ENCODE results near the gene BAAT.

BAAT gene

GRCh38 chr9:101398068-101398929 lies 13.5 kb upstream of the BAAT start, which contains the start of the genes MRPL50 and ZNF189:
Gene MRPL50, minus strand, starts transcription at chr9:101398618. Its CDS starts 26 bp downstream, at chr9:101398592.
Gene ZNF189, plus strand, starts transcription at chr9:101398851. Its CDS starts 306 bp downstream, at chr9:101399157.
- peak; percentile 98 for DNase-seq (ENCODE audit: low read depth)

DNA sequence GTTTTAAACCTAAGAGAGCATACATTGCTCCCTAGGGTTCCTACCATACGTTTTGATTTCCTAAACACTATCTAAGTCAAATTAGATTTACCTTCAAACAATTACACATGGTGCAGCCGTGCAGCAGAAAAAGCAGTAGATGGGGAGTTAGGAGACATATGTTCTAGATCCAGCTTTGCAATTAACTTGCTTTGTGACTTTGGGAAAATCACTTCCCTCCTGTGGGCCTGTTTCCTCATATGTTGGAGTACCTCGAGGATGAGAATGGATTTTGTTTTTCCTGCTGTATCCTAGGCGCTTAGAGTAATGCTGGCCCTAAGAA lies 12.9 kb upstream of the BAAT start:
- no peak for DNase-seq (ENCODE audit: low read depth)

- DNase-seq (ENCODE audit: low read depth) = no peak
Observed at GRCh38 chr9:101394687-101395086, 9.9 kb upstream of the BAAT start.

- no peak for DNase-seq (ENCODE audit: low read depth)
Observed at GRCh38 chr9:101393135-101393534, 8.3 kb upstream of the BAAT start.

DNA sequence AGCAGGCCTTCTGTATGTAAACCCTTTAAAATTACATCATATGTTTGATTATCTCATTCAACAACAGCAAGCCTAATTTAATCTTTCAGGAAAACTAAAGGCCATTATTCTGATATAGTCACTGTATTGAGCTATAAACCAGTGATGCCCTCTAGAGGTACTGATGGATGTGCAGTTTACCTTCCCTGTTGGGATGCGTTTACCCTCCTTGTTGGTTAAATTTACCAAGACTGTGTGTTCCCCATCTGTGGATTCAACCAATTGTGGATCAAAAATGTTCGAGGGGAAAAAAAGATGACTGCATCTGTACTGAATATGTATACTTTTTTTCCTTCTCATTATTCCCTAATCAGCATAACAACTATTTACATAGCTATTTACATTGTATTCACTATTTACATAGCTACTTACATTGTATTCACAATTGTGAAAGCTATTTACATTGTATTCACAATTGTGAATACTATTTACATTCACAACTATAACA lies 3.7 kb upstream of the BAAT start:
- no peak for DNase-seq (ENCODE audit: low read depth)

DNA sequence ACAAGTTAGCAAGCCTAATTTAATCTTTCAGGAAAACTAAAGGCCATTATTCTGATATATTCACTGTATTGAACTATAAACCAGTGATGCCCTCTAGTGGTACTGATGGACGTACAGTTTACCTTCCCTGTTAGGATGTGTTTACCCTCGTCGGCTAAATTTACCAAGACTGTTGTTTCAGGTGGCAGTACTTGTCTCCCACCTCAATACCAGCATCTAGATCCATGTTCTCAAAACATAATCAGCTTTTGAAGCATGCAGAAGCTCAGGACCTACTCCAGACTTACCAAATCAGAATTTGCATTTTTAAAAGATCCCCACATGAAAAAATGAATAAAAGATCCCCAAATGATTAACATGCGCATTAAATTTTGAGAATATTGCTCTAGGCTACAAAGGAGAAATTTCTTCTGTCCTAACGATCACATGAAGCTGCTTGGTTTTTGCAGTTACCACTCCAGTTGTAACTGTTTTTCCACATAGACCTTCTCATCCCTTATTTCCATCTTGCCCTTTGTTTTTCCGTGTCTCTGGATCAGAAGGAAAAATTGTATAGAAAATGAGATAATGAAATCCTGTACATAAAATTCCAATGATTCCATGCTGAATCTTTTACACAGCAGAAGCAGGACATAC lies 3.2 kb upstream of the BAAT start:
- DNase-seq (ENCODE audit: low read depth) = no peak

GRCh38 chr9:101383361-101383760 lies 1.4 kb downstream of the BAAT start:
- DNase-seq (ENCODE audit: low read depth) = no peak

- DNase-seq (ENCODE audit: low read depth) = no peak
Observed at GRCh38 chr9:101381833-101382342, 2.9 kb downstream of the BAAT start.

GRCh38 chr9:101381118-101381517 lies 3.7 kb downstream of the BAAT start:
- DNase-seq (ENCODE audit: low read depth) = no peak

GRCh38 chr9:101380295-101380694 lies 4.5 kb downstream of the BAAT start:
- DNase-seq (ENCODE audit: low read depth) = no peak

- no peak for DNase-seq (ENCODE audit: low read depth)
Observed at GRCh38 chr9:101376111-101376848, 8.5 kb downstream of the BAAT start.

GRCh38 chr9:101375546-101375945 lies 9.3 kb downstream of the BAAT start:
- no peak for DNase-seq (ENCODE audit: low read depth)

DNA sequence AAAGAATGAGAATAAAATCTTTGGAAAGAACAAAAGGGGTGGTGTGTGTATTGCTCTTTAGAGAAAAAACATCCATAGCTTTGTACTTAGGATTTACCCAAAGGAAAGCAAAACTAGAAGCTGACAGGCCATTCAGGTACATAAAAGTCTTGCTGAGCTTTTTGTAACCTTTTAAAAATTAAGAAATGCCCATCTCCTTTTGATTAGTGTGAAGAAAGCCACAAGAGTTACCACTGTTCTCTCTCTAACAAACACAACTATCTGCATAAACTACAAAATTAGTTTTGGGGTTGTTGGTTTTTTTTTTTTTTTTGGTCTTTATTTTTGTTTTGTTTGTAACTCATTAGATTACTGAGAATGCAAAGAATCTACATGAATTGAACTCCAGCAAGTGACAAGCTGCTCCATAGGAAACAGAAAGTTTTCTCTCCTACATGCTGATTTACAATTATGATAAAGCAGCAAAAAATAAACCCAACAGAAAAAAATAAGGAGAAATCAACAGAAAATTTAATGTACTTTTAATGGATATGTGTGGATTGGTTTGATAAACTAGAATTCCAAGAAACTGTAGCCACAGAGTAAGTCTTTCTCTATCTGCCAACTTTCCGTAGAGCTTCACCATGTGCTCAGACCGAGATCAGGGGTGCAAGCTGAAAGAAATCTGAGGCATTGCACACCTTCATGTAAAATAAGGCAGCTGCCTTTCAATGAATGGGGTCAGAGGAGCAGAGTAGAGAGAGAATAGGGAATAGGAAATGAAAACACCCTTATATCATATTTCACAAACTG lies 12.3 kb downstream of the BAAT start:
- no peak for DNase-seq (ENCODE audit: low read depth)

- no peak for DNase-seq (ENCODE audit: low read depth)
Observed at GRCh38 chr9:101371813-101372212, 13.0 kb downstream of the BAAT start.

GRCh38 chr9:101369884-101370531 lies 14.8 kb downstream of the BAAT start:
- DNase-seq (ENCODE audit: low read depth) = no peak

- no peak for DNase-seq (ENCODE audit: low read depth)
Observed at GRCh38 chr9:101369286-101369685, 15.5 kb downstream of the BAAT start.

DNA sequence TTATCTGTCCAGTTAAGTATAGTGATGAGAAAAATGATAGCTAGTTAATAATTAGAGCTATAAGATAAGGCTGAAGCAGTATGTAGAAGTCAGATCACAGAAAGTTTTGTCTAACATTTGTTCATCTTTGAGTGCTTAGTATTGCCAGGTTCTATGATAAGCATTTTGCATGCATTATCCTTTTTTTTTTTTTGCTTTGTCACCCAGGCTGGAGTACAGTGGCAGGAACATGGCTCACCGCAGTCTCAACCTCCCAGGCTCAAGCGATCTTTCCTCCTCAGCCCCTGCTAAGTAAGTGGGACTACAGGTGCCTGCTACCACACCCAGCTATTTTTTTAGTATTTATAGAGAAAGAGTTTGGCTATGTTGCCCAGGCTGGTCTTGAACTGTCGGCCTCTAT lies 17.5 kb downstream of the BAAT start:
- DNase-seq (ENCODE audit: low read depth) = no peak

DNA sequence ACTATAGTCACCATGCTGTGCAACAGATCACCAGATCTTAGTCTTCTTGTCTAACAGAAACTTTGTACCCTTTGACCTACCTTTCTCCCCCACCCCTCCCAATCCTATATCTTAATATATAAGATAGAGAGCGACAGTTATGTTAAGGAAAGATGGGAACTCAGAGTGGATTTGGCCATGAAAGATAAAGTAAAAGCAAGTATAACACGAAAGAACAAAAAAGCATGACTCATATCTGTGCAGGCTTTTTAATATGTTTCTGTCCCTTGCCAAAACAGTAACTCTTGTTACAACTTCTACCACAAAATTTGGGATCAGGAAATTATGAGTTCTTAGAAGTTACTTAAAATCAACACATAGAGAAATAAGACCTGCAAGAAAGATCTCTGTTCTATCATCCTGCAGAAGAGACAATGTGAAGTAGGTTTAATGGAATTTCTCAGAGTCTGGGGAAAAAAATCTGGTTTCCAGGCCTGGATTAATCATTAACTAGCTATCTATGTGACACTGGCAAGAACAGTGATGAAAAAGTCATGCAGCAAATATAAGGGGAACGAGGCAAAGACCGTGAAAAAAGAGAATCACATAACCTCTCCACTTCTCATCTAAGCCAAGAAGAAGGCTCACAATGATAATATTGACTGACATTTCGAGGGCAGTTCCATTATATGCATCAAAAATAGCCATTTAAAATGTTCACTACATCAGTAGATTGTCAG lies 18.6 kb downstream of the BAAT start:
- DNase-seq (ENCODE audit: low read depth) = no peak

GRCh38 chr9:101365181-101365580 lies 19.6 kb downstream of the BAAT start:
- no peak for DNase-seq (ENCODE audit: low read depth)

DNA sequence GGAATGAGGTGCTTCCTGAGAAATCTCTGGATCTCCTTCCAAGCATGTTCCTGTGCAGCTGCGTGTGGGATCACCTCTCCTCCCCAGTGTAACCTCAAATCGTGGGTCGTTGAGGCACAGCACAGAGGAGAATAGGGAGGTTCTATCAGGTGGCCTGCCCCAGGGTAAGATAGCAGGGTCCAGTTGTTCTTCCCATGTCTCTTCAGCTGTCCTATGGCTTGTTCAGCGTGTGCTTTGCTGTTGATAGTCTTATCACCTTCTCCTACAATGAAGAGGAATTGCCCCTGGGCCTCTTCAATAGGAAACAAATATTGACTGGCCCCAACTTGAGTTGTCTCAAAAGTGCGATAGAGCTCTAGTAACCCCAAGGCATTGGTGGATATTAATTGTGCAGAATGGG lies 22.4 kb downstream of the BAAT start:
- DNase-seq (ENCODE audit: low read depth) = no peak
